Measurements from ENCODE around the gene PELO.

Gene PELO

GRCh38 chr5:52772668-52773067 lies 15.0 kb upstream of the PELO start:
- DNase-seq, result no peak

GRCh38 chr5:52773342-52773741 lies 14.4 kb upstream of the PELO start:
- no peak for DNase-seq

- DNase-seq, result no peak
These were observed 13.7 kb upstream of the PELO start for GRCh38 chr5:52774005-52774410.

- no peak for DNase-seq
These were observed 11.6 kb upstream of the PELO start for GRCh38 chr5:52776116-52776515.

GRCh38 chr5:52777186-52777585 lies 10.5 kb upstream of the PELO start:
- DNase-seq, result no peak

- DNase-seq, result no peak
These were observed 8.9 kb upstream of the PELO start for GRCh38 chr5:52778781-52779180.

GRCh38 chr5:52779213-52779612 lies 8.5 kb upstream of the PELO start:
- DNase-seq, result no peak

- DNase-seq, result no peak
These were observed 4.3 kb upstream of the PELO start for GRCh38 chr5:52783226-52783959.

GRCh38 chr5:52784737-52785136 lies 3.0 kb upstream of the PELO start:
- DNase-seq, result no peak

GRCh38 chr5:52786391-52786790 lies 1.3 kb upstream of the PELO start:
- DNase-seq, result no peak

GRCh38 chr5:52786949-52787599 lies 642 bp upstream of the PELO start:
- no peak for DNase-seq

- DNase-seq, result no peak
These were observed 747 bp downstream of the PELO start for GRCh38 chr5:52788505-52788821.

GRCh38 chr5:52789378-52789777 lies 1.7 kb downstream of the PELO start:
- DNase-seq, result no peak

- DNase-seq, result no peak
These were observed 2.1 kb downstream of the PELO start for GRCh38 chr5:52789851-52790250.

- no peak for DNase-seq
These were observed 3.6 kb downstream of the PELO start for GRCh38 chr5:52791366-52791765.

- DNase-seq, result no peak
These were observed 6.8 kb downstream of the PELO start for GRCh38 chr5:52794519-52794918.

- no peak for DNase-seq
These were observed 8.3 kb downstream of the PELO start for GRCh38 chr5:52796031-52796430.

- DNase-seq, result no peak
These were observed 8.9 kb downstream of the PELO start for GRCh38 chr5:52796516-52797103.

- DNase-seq, result no peak
These were observed 11.2 kb downstream of the PELO start for GRCh38 chr5:52798938-52799337.

GRCh38 chr5:52799358-52799982 lies 11.8 kb downstream of the PELO start:
- no peak for DNase-seq

GRCh38 chr5:52799983-52800393 lies 12.3 kb downstream of the PELO start:
- DNase-seq, result peak; percentile 94

- DNase-seq, result no peak
These were observed 12.9 kb downstream of the PELO start for GRCh38 chr5:52800394-52801213.

GRCh38 chr5:52801329-52801728 lies 13.6 kb downstream of the PELO start:
- DNase-seq, result no peak

All from NCI-H2171 (cell line).